ENCODE measurements around the gene CSTB. TPM values are rescaled to one million over a fixed set of nuclear protein-coding genes. Genes with fewer than 3 reads are reported as not detected.

The CSTB gene
- total RNA-seq, 1 experiment from 2014 or later: 151 TPM

- Histone ChIP-seq H2AFZ (ENCODE audit: low read length) (no peak overlapping the region), H3K27ac (ENCODE audit: low read length) (no peak overlapping the region), H3K36me3 (ENCODE audit: low read depth, low read length) (peaks cover 55% of the 10 kb centered on the region), H3K4me3 (ENCODE audit: low read length) (no peak overlapping the region), H3K9me3 (ENCODE audit: low read length) (no peaks in the 10 kb centered on the region), H3K9ac (ENCODE audit: low read length) (no peak overlapping the region), H3K9me2 (replicated peaks; ENCODE audit: low read length) (no peaks in the 10 kb centered on the region), H3K4me1 (ENCODE audit: insufficient read depth, low read length) (0 out of 2 replicates have a peak, but pooled peaks cover 3% of the 10 kb centered on the region), H3K79me2 (ENCODE audit: low read length) (peaks cover 89% of the 10 kb centered on the region), H3F3A (ENCODE audit: low read length, unreplicated experiment) (no peaks in the 10 kb centered on the region), H3K4me2 (ENCODE audit: low read length) (no peak overlapping the region), H3K27me3 (ENCODE audit: low read length) (no peaks in the 10 kb centered on the region), H4K20me1 (ENCODE audit: low read length) (0 out of 2 replicates have a peak, but pooled peaks cover 31% of the 10 kb centered on the region)
- TF ChIP-seq EZH2phosphoT487 (IDR thresholded peaks at IDR 0.05; ENCODE audit: borderline replicate concordance, low read length): no peak
- TF ChIP-seq CTCF (conservative IDR thresholded peaks at IDR 0.05; ENCODE audit: low read depth, low read length): no peak
- no peak for TF ChIP-seq EZH2 (IDR thresholded peaks at IDR 0.05; ENCODE audit: low read length, unreplicated experiment)
- ATAC-seq (no peak), DNase-seq (no peak)
- POLR2A ChIA-PET (ENCODE audit: unreplicated experiment): no interaction called here
- intact Hi-C loops (cut with micrococcal nuclease): no loop called here
- CTCF ChIA-PET: no interaction called here
- no TSS peak for BruUV-seq (replicated peaks)
These were observed 41.2 kb downstream of the CSTB start for GRCh38 chr21:43734928-43735229.

- peaks cover 55% of the 10 kb centered on the region for H3K36me3 ChIP-seq (ENCODE audit: low read depth, low read length)
- no peak overlapping the region for H3K9ac ChIP-seq (ENCODE audit: low read length)
- CTCF ChIA-PET: no interaction called here
- DNase-seq (no peak), ATAC-seq (peak; percentile 25; the same call in 1 of the 2 replicates)
- BruUV-seq (replicated peaks): TSS peak; percentile 11
- no peaks in the 10 kb centered on the region for H3K9me3 ChIP-seq (ENCODE audit: low read length)
- peaks cover 5% of the 10 kb centered on the region for H3K4me1 ChIP-seq (ENCODE audit: insufficient read depth, low read length)
- H3K79me2 ChIP-seq (ENCODE audit: low read length): peaks cover 91% of the 10 kb centered on the region
- no peak overlapping the region for H3K4me2 ChIP-seq (ENCODE audit: low read length)
- intact Hi-C loops (cut with micrococcal nuclease): no loop called here
- H3K27me3 ChIP-seq (ENCODE audit: low read length): no peaks in the 10 kb centered on the region
- H3K4me3 ChIP-seq (ENCODE audit: low read length): no peak overlapping the region
- no peak overlapping the region for H3K27ac ChIP-seq (ENCODE audit: low read length)
- H4K20me1 ChIP-seq (ENCODE audit: low read length): 0 out of 2 replicates have a peak, but pooled peaks cover 33% of the 10 kb centered on the region
- no peak overlapping the region for H2AFZ ChIP-seq (ENCODE audit: low read length)
- TF ChIP-seq EZH2 (IDR thresholded peaks at IDR 0.05; ENCODE audit: low read length, unreplicated experiment) (no peak), CTCF (conservative IDR thresholded peaks at IDR 0.05; ENCODE audit: low read depth, low read length) (no peak)
- POLR2A ChIA-PET (ENCODE audit: unreplicated experiment): no interaction called here
- no peaks in the 10 kb centered on the region for H3F3A ChIP-seq (ENCODE audit: low read length, unreplicated experiment)
- no peaks in the 10 kb centered on the region for H3K9me2 ChIP-seq (replicated peaks; ENCODE audit: low read length)
These were observed 41.8 kb downstream of the CSTB start for GRCh38 chr21:43734131-43734927.

DNA sequence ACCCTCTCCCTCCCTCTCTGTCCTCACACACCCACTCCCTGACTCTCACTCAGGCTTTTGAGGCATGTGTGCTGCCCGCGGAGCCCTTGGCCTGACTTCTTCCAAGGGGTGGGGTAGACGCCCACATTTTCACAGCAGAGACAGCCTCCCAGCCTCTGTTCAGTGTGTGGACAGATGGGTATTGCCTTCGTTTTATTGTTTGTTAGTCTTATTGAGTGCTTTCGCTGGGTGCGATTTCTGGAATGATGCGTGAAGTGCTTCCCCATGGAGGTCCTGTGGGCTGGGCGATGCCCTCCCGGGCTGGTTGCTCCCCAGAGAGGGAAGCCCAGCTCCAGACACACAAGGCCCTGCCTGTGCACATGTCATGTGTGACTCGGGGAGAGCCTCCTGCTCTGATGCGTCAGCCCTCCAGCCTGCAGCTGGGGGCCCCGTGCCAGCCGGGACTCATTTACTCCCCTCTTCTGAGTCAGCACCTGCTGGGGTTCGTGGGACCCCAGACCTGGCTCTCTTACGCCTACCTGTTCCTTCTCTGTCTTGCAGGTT lies 42.5 kb downstream of the CSTB start:
- Histone ChIP-seq H3K9ac (ENCODE audit: low read length) (no peak overlapping the region), H3K9me3 (ENCODE audit: low read length) (no peaks in the 10 kb centered on the region), H3K79me2 (ENCODE audit: low read length) (peaks cover 94% of the 10 kb centered on the region), H3K9me2 (replicated peaks; ENCODE audit: low read length) (no peaks in the 10 kb centered on the region), H3K27me3 (ENCODE audit: low read length) (no peaks in the 10 kb centered on the region), H3F3A (ENCODE audit: low read length, unreplicated experiment) (no peaks in the 10 kb centered on the region), H3K36me3 (ENCODE audit: low read depth, low read length) (peaks cover 55% of the 10 kb centered on the region), H3K4me3 (ENCODE audit: low read length) (no peak overlapping the region), H3K4me1 (ENCODE audit: insufficient read depth, low read length) (peaks cover 11% of the 10 kb centered on the region), H3K4me2 (ENCODE audit: low read length) (no peak overlapping the region), H2AFZ (ENCODE audit: low read length) (no peak overlapping the region), H3K27ac (ENCODE audit: low read length) (no peak overlapping the region), H4K20me1 (ENCODE audit: low read length) (0 out of 2 replicates have a peak, but pooled peaks cover 35% of the 10 kb centered on the region)
- ChIA-PET CTCF (no interaction called here), POLR2A (ENCODE audit: unreplicated experiment) (no interaction called here)
- TF ChIP-seq CTCF (conservative IDR thresholded peaks at IDR 0.05; ENCODE audit: low read depth, low read length) (no peak), EZH2 (IDR thresholded peaks at IDR 0.05; ENCODE audit: low read length, unreplicated experiment) (no peak), EZH2phosphoT487 (IDR thresholded peaks at IDR 0.05; ENCODE audit: borderline replicate concordance, low read length) (no peak)
- ATAC-seq (no peak), DNase-seq (no peak)
- intact Hi-C loops (cut with micrococcal nuclease): no loop called here
- no TSS peak for BruUV-seq (replicated peaks)
